ENCODE results near the gene FHL1. TPM values are rescaled to one million over a fixed set of nuclear protein-coding genes. Genes with fewer than 3 reads are reported as not detected.

FHL1 gene
- polyA plus RNA-seq, 1 of the 3 experiments (the other 2 are of a cell fraction): 57.8 TPM

DNA sequence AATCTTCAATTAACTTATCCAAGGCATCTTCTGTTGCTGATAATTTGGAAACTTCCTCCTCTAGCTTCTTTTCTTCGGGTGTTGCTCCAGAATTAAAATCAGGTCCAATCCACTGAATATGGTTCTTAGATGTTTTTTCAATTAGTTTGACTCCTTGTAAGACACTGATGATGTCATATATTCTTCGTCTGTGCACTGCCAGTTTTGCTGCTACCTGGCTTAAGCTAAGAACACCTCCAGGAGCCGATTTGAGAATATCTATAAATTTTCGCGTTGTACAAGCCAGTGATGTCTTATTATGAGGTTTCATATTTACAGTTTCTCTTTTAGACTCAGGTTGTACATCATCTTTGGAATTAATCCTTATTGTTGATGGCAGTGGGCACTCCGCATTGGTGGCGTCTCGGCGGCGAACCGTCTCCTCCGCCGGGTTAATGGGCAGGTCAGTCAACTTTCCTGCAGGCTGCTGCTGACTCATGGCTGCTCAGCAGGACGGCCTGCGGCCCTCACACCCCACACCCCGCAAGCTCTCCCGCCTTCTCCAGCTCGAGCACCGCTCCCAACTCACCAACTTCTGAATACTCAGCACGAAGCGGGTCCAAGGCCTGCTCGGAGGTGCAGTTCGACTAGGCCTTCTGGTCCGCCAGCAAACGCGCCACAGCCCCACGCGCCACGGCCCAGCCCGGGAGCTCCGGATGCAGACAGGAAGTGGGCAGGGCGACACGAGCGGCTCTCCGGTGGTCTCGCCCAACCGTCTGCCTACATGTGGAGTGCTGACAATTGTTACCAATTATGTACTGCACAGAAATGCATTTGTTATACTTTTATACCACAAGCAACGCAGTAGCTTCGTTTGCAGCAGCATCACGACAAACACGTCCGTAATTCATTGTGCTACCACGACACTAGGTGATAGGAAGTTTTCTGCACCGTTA, 49.2 kb upstream of the FHL1 start:
- WGBS (ENCODE audit: low lambda C conversion rate): 70% methylated on average over 33 of the region's 44 CpGs
- TF ChIP-seq RAD21 (IDR thresholded peaks at IDR 0.05; ENCODE audit: low read length) (no peak), FOXJ3 (CRISPR knock-in tag; IDR thresholded peaks at IDR 0.05) (no peak), POLR2AphosphoS5 (IDR thresholded peaks at IDR 0.05; ENCODE audit: low read depth, low read length) (no peak), YY1 (IDR thresholded peaks at IDR 0.05; ENCODE audit: low read depth) (no peak), GABPA (IDR thresholded peaks at IDR 0.05; ENCODE audit: low read depth) (no peak), GATA2 (CRISPR knock-in tag; IDR thresholded peaks at IDR 0.05) (no peak), ELF1 (IDR thresholded peaks at IDR 0.05) (no peak), EZH2phosphoT487 (IDR thresholded peaks at IDR 0.05; ENCODE audit: borderline replicate concordance, low read depth) (no peak)
- H3K9me2 ChIP-seq: no peaks in the 10 kb centered on the region

DNA sequence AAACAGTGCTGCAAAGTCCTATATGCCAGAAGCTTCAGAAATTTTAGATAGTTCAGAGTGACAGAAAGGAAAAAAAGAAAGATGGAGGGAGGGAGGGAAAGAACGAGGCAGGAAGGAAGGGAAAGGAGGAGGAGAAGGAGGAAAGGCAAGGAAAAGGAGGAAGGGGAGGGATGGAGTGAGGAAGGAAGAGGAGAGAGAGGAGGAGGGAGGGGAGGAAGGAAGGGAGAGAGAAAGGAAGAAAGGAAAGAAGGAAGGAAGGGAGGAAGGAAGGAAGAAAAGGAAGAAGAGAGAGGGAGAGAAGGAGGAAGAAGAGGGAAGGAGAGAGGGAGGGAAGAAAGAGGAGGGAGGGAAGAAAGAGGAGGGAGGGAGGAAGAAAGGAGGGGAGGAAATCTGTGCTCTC, 42.4 kb upstream of the FHL1 start:
- CTCF ChIA-PET: no interaction called here

More for the DNA sequence above, 49.2 kb upstream of the FHL1 start:
- CTCF ChIA-PET: no interaction called here
- H3K4me3 ChIP-seq (ENCODE audit: low read depth in 2 of 2, low read length in 1 of 2): no peak overlapping the region
- no peak overlapping the region for H3K4me2 ChIP-seq
- 0 out of 2 replicates have a peak, but pooled peaks cover 6% of the 10 kb centered on the region for H3K27me3 ChIP-seq (ENCODE audit: insufficient read depth)
- no peak overlapping the region for H2AFZ ChIP-seq (ENCODE audit: low read depth)
- no peak overlapping the region for H3K9ac ChIP-seq
- no peaks in the 10 kb centered on the region for H3K9me3 ChIP-seq
- H3F3A ChIP-seq (replicated peaks; ENCODE audit: insufficient read depth): no peaks in the 10 kb centered on the region
- POLR2A ChIA-PET: no interaction called here
- no peaks in the 10 kb centered on the region for H3K4me1 ChIP-seq (ENCODE audit: control insufficient read depth in 1 of 2, insufficient read depth in 2 of 2, low read depth in 1 of 2, low read length in 1 of 2)
- H3K79me2 ChIP-seq (ENCODE audit: insufficient read depth): no peaks in the 10 kb centered on the region
- no peaks in the 10 kb centered on the region for H4K20me1 ChIP-seq (ENCODE audit: insufficient read depth)
- no peaks in the 10 kb centered on the region for H3K36me3 ChIP-seq (replicated peaks in 1 of 2; ENCODE audit: control insufficient read depth in 1 of 2, insufficient read depth in 2 of 2, low read length in 1 of 2)
- H3K27ac ChIP-seq (ENCODE audit: low read depth in 2 of 2, low read length in 1 of 2): no peak overlapping the region
- no peak for DNase-seq

DNA sequence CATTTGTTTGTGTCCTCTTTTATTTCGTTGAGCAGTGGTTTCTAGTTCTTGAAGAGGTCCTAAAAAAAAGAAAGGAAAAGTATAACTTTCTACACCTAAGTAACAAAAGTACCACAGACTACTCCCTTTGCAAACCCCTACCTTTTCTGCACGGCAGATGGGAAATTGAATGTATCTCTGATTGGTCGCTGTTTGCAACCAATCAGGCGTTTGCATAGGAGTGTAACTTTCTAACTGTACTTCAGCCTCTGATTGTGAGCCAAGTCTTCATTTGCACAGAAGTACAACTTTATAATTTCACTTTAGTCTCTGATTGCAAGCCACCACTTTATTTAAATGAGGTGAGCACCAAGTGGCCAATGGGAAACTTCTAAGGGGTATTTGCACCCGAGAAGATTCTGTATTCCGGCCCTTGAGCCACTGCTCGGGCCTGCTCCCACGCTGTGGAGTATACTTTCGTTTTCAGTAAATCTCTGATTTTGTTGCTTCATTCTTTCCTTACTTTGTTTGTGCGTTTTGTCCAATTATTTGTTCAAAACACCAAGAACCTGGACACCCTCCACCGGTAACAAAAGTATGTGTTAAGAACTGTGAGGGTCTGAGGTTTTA, 40.3 kb upstream of the FHL1 start:
- Histone ChIP-seq H3K36me3 (replicated peaks in 1 of 2; ENCODE audit: control insufficient read depth in 1 of 2, insufficient read depth in 2 of 2, low read length in 1 of 2) (peaks cover 0 to 3% of the 10 kb centered on the region in 2 experiments), H3K4me3 (ENCODE audit: low read depth in 2 of 2, low read length in 1 of 2) (peak overlapping the region in 1 of 2 experiments; percentile 12; a peak in 2 of 4 replicates), H3K4me2 (peak overlapping the region; percentile 33; the same call in 1 of the 2 replicates), H3K9me3 (no peaks in the 10 kb centered on the region), H3K27ac (ENCODE audit: low read depth in 2 of 2, low read length in 1 of 2) (no peak overlapping the region), H3K27me3 (ENCODE audit: insufficient read depth) (no peaks in the 10 kb centered on the region), H3K9ac (no peak overlapping the region), H3K79me2 (ENCODE audit: insufficient read depth) (no peaks in the 10 kb centered on the region), H3K9me2 (no peaks in the 10 kb centered on the region), H2AFZ (ENCODE audit: low read depth) (peak overlapping the region; percentile 56), H4K20me1 (ENCODE audit: insufficient read depth) (no peaks in the 10 kb centered on the region), H3F3A (replicated peaks; ENCODE audit: insufficient read depth) (no peaks in the 10 kb centered on the region), H3K4me1 (ENCODE audit: control insufficient read depth in 1 of 2, insufficient read depth in 2 of 2, low read depth in 1 of 2, low read length in 1 of 2) (no peaks in the 10 kb centered on the region)
- POLR2A ChIA-PET: no interaction called here
- WGBS (ENCODE audit: low lambda C conversion rate): 43% methylated on average over 11 of the region's 11 CpGs
- TF ChIP-seq, protein P1, sequence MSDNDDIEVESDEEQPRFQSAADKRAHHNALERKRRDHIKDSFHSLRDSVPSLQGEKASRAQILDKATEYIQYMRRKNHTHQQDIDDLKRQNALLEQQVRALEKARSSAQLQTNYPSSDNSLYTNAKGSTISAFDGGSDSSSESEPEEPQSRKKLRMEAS (IDR thresholded peaks at IDR 0.05; ENCODE audit: low read depth): no peak
- TF ChIP-seq ELF1 (IDR thresholded peaks at IDR 0.05) (no peak), SMC3 (IDR thresholded peaks at IDR 0.05; ENCODE audit: low read depth, low read length) (no peak)
- TF ChIP-seq, protein P2, sequence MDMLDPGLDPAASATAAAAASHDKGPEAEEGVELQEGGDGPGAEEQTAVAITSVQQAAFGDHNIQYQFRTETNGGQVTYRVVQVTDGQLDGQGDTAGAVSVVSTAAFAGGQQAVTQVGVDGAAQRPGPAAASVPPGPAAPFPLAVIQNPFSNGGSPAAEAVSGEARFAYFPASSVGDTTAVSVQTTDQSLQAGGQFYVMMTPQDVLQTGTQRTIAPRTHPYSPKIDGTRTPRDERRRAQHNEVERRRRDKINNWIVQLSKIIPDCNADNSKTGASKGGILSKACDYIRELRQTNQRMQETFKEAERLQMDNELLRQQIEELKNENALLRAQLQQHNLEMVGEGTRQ (IDR thresholded peaks at IDR 0.05; ENCODE audit: borderline replicate concordance, low read depth, low read length): no peak
- CTCF ChIA-PET: no interaction called here
- DNase-seq: no peak

More for the DNA sequence above, 42.4 kb upstream of the FHL1 start:
- Histone ChIP-seq H3K27ac (ENCODE audit: low read depth in 2 of 2, low read length in 1 of 2) (no peak overlapping the region), H3K9me3 (no peaks in the 10 kb centered on the region), H3F3A (replicated peaks; ENCODE audit: insufficient read depth) (no peaks in the 10 kb centered on the region), H3K9ac (no peak overlapping the region), H4K20me1 (ENCODE audit: insufficient read depth) (no peaks in the 10 kb centered on the region), H3K27me3 (ENCODE audit: insufficient read depth) (no peaks in the 10 kb centered on the region), H3K79me2 (ENCODE audit: insufficient read depth) (no peaks in the 10 kb centered on the region), H3K36me3 (replicated peaks in 1 of 2; ENCODE audit: control insufficient read depth in 1 of 2, insufficient read depth in 2 of 2, low read length in 1 of 2) (no peaks in the 10 kb centered on the region), H3K4me3 (ENCODE audit: low read depth in 2 of 2, low read length in 1 of 2) (no peak overlapping the region), H3K4me2 (no peak overlapping the region), H3K4me1 (ENCODE audit: control insufficient read depth in 1 of 2, insufficient read depth in 2 of 2, low read depth in 1 of 2, low read length in 1 of 2) (no peaks in the 10 kb centered on the region), H2AFZ (ENCODE audit: low read depth) (no peak overlapping the region), H3K9me2 (no peaks in the 10 kb centered on the region)
- POLR2A ChIA-PET: no interaction called here
- TF ChIP-seq ELF1 (IDR thresholded peaks at IDR 0.05) (no peak), RCOR1 (IDR thresholded peaks at IDR 0.05; ENCODE audit: low read length) (no peak), TEAD4 (IDR thresholded peaks at IDR 0.05; ENCODE audit: borderline replicate concordance, insufficient read depth) (no peak), NRF1 (IDR thresholded peaks at IDR 0.05; ENCODE audit: low read depth, low read length) (no peak), GATA2 (CRISPR knock-in tag; IDR thresholded peaks at IDR 0.05) (no peak), SIN3A (IDR thresholded peaks at IDR 0.05; ENCODE audit: borderline replicate concordance, low read depth, low read length) (no peak), JUND (IDR thresholded peaks at IDR 0.05) (no peak), MXI1 (IDR thresholded peaks at IDR 0.05; ENCODE audit: low read depth, low read length) (no peak)
- DNase-seq: no peak
- 11% methylated on average over 1 of the region's 1 CpG for WGBS (ENCODE audit: low lambda C conversion rate)
